Coronary artery (tissue), 2 donors: ENCODE results near the gene TMEM184B.
"Not testable (repeated sequence)": the region's sequence is repeated elsewhere in the genome, so short reads cannot be mapped to it uniquely, and the experiment has no call there.

Experiments used
- DNase-seq: peaks from one replicate; pipeline ENCODE4 v3.0.0-alpha.2; 2017; ENCODE audit warnings: low spot score
- H3K27ac ChIP-seq, 2 donors: fragments of 200-600 bp; sonication (generic); one replicate each; pipeline ENCODE4 v1.5.1; 2016 to 2019
- H3K4me3 ChIP-seq: fragments of 200-600 bp; sonication (generic); 2 replicates; pipeline ENCODE4 v1.5.1; 2016; ENCODE audit warnings: mild to moderate bottlenecking, moderate library complexity
- CTCF ChIP-seq: fragments of 200-600 bp; sonication (generic); IDR thresholded peaks from one replicate; pipeline ENCODE4 v1.5.1; 2019; ENCODE audit warnings: antibody characterized with exemption

TMEM184B gene

GRCh38 chr22:38187413-38188212 lies 85.2 kb downstream of the TMEM184B start:
- TF ChIP-seq CTCF = no peak
- no peak for DNase-seq
- no peak overlapping the region for H3K27ac ChIP-seq
- H3K4me3 ChIP-seq = no peak overlapping the region

GRCh38 chr22:38186429-38186828 lies 86.4 kb downstream of the TMEM184B start:
- no peak for TF ChIP-seq CTCF
- H3K4me3 ChIP-seq = no peak overlapping the region
- H3K27ac ChIP-seq = no peak overlapping the region
- DNase-seq = no peak

GRCh38 chr22:38184788-38185187 lies 88.0 kb downstream of the TMEM184B start:
- Histone ChIP-seq H3K4me3 (no peak overlapping the region), H3K27ac (no peak overlapping the region)
- TF ChIP-seq CTCF = no peak
- DNase-seq = no peak

DNA sequence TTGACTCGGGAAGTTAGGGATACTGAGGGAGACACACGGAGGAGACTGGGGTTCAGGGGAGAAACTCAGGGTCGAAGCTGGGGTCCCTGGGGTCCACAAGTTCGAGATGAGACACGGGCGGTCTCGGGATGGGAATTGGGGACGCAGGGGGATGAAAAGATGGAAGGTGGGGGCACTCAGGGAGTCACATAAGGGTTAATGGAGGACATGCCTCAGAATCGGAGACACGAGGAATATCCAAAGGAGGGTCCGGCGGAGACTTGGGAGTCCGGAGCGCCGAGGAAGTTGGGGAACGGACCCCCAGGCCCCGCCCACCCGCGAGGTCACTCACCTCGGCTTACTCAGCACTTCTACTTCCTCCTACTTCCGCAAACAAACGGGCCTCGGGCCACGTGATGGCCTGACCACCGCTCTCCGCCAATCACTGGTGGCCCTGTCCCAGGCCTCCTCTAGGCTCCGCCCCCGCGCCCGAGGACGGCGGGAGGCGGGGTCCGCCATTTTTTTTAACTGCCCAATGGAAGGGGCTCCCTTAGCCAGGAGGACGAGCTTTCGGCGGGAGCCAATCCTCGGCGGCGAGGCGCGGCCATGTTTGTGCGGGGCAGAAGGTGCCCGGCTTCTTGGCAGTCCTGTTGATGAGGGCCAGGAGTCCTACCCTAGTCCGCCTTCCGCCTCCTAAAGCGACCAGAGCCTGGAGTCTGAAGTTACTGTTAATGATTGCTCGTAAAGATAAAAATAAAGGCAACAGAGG lies 91.2 kb downstream of the TMEM184B start, which contains the start of gene PLA2G6:
Gene PLA2G6 (minus strand): TSS at position 378 of the 748 bp plus-strand sequence. CDS start 12,404 bp downstream, outside the sequence.
- no peak for TF ChIP-seq CTCF
- H3K4me3 ChIP-seq = peak within 1 kb of the TSS; percentile 69
- H3K27ac ChIP-seq = peak within 1 kb of the TSS; percentile 79 to 88
- peak; percentile 100 for DNase-seq

DNA sequence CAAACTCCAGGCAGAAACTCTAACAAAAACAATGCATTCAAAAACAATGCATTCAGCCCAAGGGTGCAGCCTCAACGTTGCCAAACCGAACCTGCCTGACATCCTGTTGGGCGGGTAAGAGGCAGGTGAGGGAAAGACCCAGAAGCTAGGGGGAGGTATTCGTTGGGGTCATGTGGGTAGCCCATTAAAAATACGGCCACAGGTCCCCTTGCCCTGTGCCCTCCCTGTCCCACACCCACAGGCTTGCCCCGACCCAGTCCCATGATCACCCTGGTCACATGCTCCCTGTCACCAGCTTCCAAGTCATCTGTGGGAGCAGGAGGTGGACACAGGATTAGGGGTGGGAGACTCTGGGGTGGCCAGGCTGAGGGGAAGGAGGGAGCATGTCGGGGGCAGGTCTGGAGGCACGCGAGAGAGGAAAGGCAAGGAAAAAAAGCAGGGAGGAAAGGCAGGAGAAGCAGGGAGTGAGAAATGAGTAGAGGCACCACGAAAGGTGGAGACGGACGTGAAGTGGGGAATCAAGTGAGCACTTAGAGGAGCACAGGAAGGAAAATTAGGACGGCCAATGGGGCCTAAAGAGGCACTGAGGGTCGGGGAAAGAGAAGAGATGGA lies 91.9 kb downstream of the TMEM184B start:
- no peak for DNase-seq
- Histone ChIP-seq H3K27ac (peak overlapping the region; percentile 79 to 88), H3K4me3 (peak overlapping the region; percentile 69)
- TF ChIP-seq CTCF = no peak

DNA sequence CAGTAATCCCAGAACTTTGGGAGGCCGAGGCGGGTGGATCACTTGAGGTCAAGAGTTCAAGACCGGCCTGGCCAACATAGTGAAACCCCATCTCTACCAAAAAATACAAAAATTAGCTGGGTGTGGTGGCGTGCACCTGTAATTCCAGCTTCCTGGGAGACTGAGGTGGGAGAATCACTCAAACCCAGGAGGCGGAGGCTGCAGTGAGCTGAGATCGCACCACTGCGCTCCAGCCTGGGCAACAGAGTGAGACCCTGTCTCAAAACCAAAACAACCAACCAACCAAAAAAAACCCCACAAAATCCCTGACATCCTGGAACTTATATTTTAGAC lies 94.2 kb downstream of the TMEM184B start:
- DNase-seq, H3K4me3 ChIP-seq: not testable (repeated sequence)
- H3K27ac ChIP-seq = peak overlapping the region; percentile 39 to 75

DNA sequence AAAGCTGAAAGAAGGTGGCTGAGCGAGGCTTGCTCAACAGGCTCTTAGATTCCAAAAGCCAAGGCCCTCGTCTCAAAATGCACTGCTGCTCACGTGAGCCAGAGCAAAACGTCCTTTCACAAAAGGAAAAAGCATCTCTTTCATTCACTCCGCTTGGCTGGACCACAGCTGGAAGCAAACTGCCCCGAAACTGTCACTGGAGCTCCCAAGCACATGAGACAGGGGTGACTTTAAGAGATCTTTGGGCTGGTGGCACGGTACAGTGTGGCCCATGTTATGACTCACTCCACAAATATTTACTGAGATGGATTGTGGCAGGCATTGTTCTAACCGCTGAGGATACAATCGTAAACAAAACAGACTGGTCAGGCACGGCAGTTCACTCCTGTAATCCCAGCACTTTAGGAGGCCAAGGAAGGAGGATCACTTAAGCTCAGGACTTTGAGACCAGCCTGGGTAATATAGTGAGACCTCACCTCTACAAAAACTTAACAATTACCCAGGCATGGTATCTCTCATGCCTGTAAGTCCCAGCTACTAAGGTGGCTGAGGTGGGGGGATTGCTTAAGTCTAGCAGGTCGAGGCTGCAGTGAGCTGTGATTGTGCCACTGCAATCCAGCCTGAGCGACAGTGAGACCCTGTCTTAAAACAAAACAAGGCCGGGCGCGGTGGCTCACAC lies 94.7 kb downstream of the TMEM184B start:
- peak; percentile 70 for DNase-seq
- no peak for TF ChIP-seq CTCF
- no peak overlapping the region for H3K4me3 ChIP-seq
- peak overlapping the region; percentile 39 to 75 for H3K27ac ChIP-seq

DNA sequence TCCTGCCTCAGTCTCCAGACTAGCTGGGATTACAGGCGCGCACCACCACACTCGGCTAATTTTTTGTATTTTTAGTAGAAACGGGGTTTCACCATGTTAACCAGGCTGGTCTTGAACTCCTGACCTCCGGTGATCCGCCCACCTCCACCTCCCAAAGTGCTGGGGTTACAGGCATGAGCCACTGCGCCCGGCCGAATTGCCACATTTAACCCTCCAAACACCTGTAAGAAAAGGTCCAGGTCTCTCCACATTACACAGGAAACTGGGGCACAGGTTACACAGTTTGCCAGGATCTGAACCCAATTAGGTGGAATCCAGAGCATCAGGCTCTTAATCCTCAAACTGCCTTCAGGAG lies 95.3 kb downstream of the TMEM184B start:
- peak overlapping the region; percentile 39 to 75 for H3K27ac ChIP-seq
- peak; percentile 65 for DNase-seq
- H3K4me3 ChIP-seq = not testable (repeated sequence)
